K562 (cell line): ENCODE data around the gene ZNF780A. TPM values are rescaled to one million over a fixed set of nuclear protein-coding genes. Genes with fewer than 3 reads are reported as not detected.
A peak's percentile ranks its signal among the peaks of the same experiment; 100 is the strongest.

ENCODE experiments used
- CHD1 ChIP-seq: fragments of 200-600 bp; sonication (generic); IDR thresholded peaks from one replicate; pipeline ENCODE4 v1.6.1; 2012; ENCODE audit warnings: mild to moderate bottlenecking, moderate library complexity, low read length, inconsistent platforms
- EZH2 ChIP-seq: IDR thresholded peaks from 2 replicates; pipeline ENCODE4 v1.6.1; 2012; ENCODE audit warnings: low read depth, mild to moderate bottlenecking, inconsistent platforms, low read length, borderline replicate concordance
- FOXO4 ChIP-seq: fragments of 450-650 bp; formaldehyde crosslinking; IDR thresholded peaks from 2 replicates; pipeline ENCODE4 v1.4.0; 2020; ENCODE audit warnings: mild to moderate bottlenecking, moderate library complexity
- GTF2E2 ChIP-seq: fragments of 200-800 bp; sonication (Bioruptor generic); IDR thresholded peaks from 2 replicates; pipeline ENCODE4 v1.6.1; 2016; ENCODE audit warnings: missing genetic modification characterization, missing compliant biosample characterization
- MYC ChIP-seq, 2 experiments: fragments of 250-450 bp in 1 of 2; sonication (Bioruptor Pico) in 1 of 2; IDR thresholded peaks; 2 replicates each; pipeline versions ENCODE4 v1.5.1 to v1.6.1; 2012 to 2021; ENCODE audit warnings: low read depth in 2 of 2, borderline replicate concordance in 1 of 2, improper control_type of control experiment in 1 of 2, low read length in 1 of 2, mild to moderate bottlenecking in 1 of 2, moderate library complexity in 1 of 2
- NFYB ChIP-seq: IDR thresholded peaks from 2 replicates; pipeline ENCODE4 v1.6.1; 2011; ENCODE audit warnings: mild to moderate bottlenecking, moderate library complexity; ENCODE audit not compliant: insufficient read length; ENCODE audit errors: extremely low read depth
- NR1H2 ChIP-seq: sonication (generic); formaldehyde crosslinking; IDR thresholded peaks from 2 replicates; pipeline ENCODE4 v1.4.0; 2020; ENCODE audit warnings: mild to moderate bottlenecking, missing genetic modification reagents
- RAD51 ChIP-seq: fragments of 450-650 bp; IDR thresholded peaks from 2 replicates; pipeline ENCODE4 v1.7.1; 2016; ENCODE audit warnings: low read depth, mild to moderate bottlenecking, borderline replicate concordance
- RBM25 ChIP-seq: fragments of 200-400 bp; formaldehyde crosslinking; IDR thresholded peaks from 2 replicates; pipeline ENCODE4 v1.6.1; 2018; ENCODE audit warnings: low read length, low read depth, moderate library complexity; ENCODE audit not compliant: severe bottlenecking
- RERE ChIP-seq: sonication (generic); formaldehyde crosslinking; IDR thresholded peaks from 2 replicates; pipeline ENCODE4 v1.8.0; 2023; ENCODE audit warnings: missing genetic modification reagents, mild to moderate bottlenecking, borderline replicate concordance
- SAFB ChIP-seq: fragments of 200-400 bp; formaldehyde crosslinking; IDR thresholded peaks from 2 replicates; pipeline ENCODE4 v1.6.1; 2017; ENCODE audit warnings: low read depth, low read length, borderline replicate concordance
- SIX5 ChIP-seq, 2 experiments: IDR thresholded peaks; 2 replicates each; pipeline ENCODE4 v1.6.1; 2011; ENCODE audit warnings: low read length in 2 of 2, borderline replicate concordance in 1 of 2, low read depth in 1 of 2, mild to moderate bottlenecking in 1 of 2, moderate library complexity in 1 of 2; ENCODE audit not compliant: insufficient read depth in 1 of 2
- ZFP1 ChIP-seq: fragments of 450-650 bp; formaldehyde crosslinking; IDR thresholded peaks from 2 replicates; pipeline ENCODE4 v1.4.0; 2020; ENCODE audit warnings: mild to moderate bottlenecking, mixed read lengths
- ZNF121 ChIP-seq: sonication (generic); formaldehyde crosslinking; conservative IDR thresholded peaks from 2 replicates; pipeline ENCODE4 v1.8.0; 2022; ENCODE audit warnings: missing genetic modification reagents
- ZNF146 ChIP-seq: IDR thresholded peaks from one replicate; pipeline ENCODE4 v1.6.1; 2018; ENCODE audit warnings: missing compliant biosample characterization; ENCODE audit not compliant: unreplicated experiment
- ZNF175 ChIP-seq: fragments of 200-800 bp; sonication (Bioruptor generic); IDR thresholded peaks from 2 replicates; pipeline ENCODE4 v1.6.1; 2016; ENCODE audit warnings: low read depth, mild to moderate bottlenecking, missing genetic modification characterization, missing compliant biosample characterization
- ZNF780A ChIP-seq: fragments of 250-450 bp; sonication (Bioruptor Pico); IDR thresholded peaks from 2 replicates; pipeline ENCODE4 v1.5.0; 2021; ENCODE audit warnings: mild to moderate bottlenecking
- polyA plus RNA-seq, 8 experiments: library from polyadenylated mRNA; depleted of rRNA in 4 of 8; stranded (reverse) in 5 of 8; unstranded in 3 of 8; fragments of >200 nt; fragmentation: Nextera tagmentation in 2 of 8; fragmentation: Illumina TruSeq in 1 of 8; extraction: Ambion mirVana in 2 of 8; extraction: Trizol in 1 of 8; gene quantifications; 2 replicates each; pipeline versions ENCODE4 v1.2.1 to v1.2.3, GENCODE V29; 2011 to 2014; ENCODE audit warnings: inconsistent platforms in 1 of 8, missing spikeins in 1 of 8
- total RNA-seq, 7 experiments: library from RNA; depleted of rRNA in 6 of 7; stranded (reverse); fragments of >200 nt in 6 of 7; fragmentation: Illumina TruSeq in 2 of 7; extraction: Trizol in 2 of 7; gene quantifications; 2 replicates each; pipeline versions ENCODE4 v1.2.1 to v1.2.3, GENCODE V29; 2011 to 2021; ENCODE audit warnings: low replicate concordance in 1 of 7
- TF ChIP-seq, protein P1 (sequence below): fragments of 200-800 bp; sonication (Bioruptor generic); IDR thresholded peaks from 2 replicates; pipeline ENCODE4 v1.6.1; 2017; ENCODE audit warnings: missing genetic modification characterization, missing compliant biosample characterization

ZNF780A gene
- total and polyA plus RNA-seq, 9 of the 15 experiments (the other 6 are each of a cell fraction or from before 2014, with no cell fraction given): 11.7 to 36.1 (median 25.8) TPM

DNA sequence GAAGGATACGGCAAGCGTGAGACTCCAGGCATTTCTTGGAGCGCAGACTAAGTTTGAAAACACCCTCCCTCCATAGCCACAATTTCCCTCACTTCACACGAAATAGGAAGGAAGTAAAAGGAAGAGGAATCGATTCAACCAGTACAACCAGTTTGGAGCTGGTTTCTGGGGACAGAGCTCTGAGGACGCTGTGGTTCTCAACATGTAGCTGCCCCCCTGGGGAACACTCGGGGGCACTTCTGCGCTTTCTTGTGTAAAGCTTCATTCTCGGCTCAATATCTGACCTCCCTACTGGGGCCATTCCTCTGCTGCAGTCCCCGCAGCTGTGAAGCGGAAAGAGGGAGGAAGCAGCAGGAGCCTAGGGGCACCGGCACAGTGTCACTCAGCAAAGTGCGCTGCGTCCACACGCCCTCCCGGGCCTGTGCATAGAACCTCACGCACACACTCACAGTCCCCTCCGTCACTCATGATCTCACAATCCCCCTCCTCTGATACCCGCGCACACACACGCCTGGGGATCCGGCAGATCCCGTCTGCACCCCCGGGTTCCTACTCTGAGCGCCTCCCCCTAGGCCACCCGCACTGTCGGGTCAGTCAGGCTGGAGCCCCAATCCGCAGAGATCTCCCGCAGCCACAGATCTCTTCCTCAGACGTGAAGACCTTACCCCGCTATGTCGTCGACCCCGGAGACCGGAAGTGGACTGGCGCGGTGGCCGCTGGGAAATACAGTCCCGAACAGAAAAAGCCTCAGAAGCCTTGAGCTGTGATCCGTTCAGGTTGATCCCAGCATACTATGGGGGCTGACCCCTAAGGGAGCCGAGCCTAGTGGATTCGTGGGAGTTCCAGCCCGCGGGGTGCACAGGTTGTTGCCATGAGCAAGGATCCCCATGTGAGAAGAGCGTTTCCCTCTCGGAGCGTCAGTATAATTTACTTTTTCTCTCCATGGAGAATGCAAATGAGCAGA is at the start of gene ZNF780A (continued):
- 0 out of 4 replicates have a peak, but pooled peaks of 1 of the 2 experiments have one; percentile 7 for TF ChIP-seq SIX5 (IDR thresholded peaks at IDR 0.05; ENCODE audit: borderline replicate concordance in 1 of 2, insufficient read depth in 1 of 2, low read depth in 1 of 2, low read length in 2 of 2)
- TF ChIP-seq NFYB: no peak
- peak; percentile 94 for TF ChIP-seq GTF2E2
- TF ChIP-seq RERE: no peak
- no peak for TF ChIP-seq EZH2
- TF ChIP-seq FOXO4 (CRISPR knock-in tag): no peak
- no peak for TF ChIP-seq CHD1
- TF ChIP-seq MYC (IDR thresholded peaks at IDR 0.05; ENCODE audit: low read depth, low read length): peak; percentile 42
- no peak for TF ChIP-seq MYC (CRISPR knock-in tag; IDR thresholded peaks at IDR 0.05; ENCODE audit: borderline replicate concordance, low read depth)
- TF ChIP-seq ZNF146 (CRISPR knock-in tag): no peak
- no peak for TF ChIP-seq RBM25
- no peak for TF ChIP-seq SAFB
- peak; percentile 85 for TF ChIP-seq NR1H2 (CRISPR knock-in tag)
- TF ChIP-seq ZNF175 (CRISPR knock-in tag): no peak
- TF ChIP-seq, protein P1, sequence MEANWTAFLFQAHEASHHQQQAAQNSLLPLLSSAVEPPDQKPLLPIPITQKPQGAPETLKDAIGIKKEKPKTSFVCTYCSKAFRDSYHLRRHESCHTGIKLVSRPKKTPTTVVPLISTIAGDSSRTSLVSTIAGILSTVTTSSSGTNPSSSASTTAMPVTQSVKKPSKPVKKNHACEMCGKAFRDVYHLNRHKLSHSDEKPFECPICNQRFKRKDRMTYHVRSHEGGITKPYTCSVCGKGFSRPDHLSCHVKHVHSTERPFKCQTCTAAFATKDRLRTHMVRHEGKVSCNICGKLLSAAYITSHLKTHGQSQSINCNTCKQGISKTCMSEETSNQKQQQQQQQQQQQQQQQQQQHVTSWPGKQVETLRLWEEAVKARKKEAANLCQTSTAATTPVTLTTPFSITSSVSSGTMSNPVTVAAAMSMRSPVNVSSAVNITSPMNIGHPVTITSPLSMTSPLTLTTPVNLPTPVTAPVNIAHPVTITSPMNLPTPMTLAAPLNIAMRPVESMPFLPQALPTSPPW (CRISPR knock-in tag): peak; percentile 69
- no peak for TF ChIP-seq ZFP1 (CRISPR knock-in tag)
- no peak for TF ChIP-seq ZNF121
- no peak for TF ChIP-seq ZNF780A
- no peak for TF ChIP-seq RAD51
